ENCODE measurements around the gene ABCB10. TPM values are rescaled to one million over a fixed set of nuclear protein-coding genes. Genes with fewer than 3 reads are reported as not detected.

The ABCB10 gene
- total RNA-seq, 6 donors from 2014 or later, result 11.1 to 21.3 (median 17.7) TPM

DNA sequence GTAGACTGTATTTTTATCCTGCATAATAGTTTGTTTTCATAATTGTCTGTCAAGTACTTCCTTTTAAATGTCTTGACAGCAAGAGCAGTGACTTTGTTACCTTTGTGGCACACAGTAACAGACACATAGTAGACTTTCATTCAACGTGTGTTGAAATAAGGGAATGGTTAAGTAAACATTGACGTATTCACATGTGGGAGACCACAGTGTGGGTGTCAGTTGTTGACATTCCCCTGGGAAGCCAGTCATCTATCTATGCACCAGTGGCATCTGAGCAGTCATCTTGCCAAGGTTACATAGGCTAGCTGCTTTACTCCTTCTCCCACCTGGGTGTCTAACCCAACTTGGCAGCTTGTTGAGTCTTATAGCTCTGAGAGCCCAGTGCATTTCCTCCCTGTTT, 48.9 kb downstream of the ABCB10 start:
- no peak for TF ChIP-seq EP300 (IDR thresholded peaks at IDR 0.05)
- no peak for TF ChIP-seq POLR2AphosphoS5 (IDR thresholded peaks at IDR 0.05)
- TF ChIP-seq, protein P1, sequence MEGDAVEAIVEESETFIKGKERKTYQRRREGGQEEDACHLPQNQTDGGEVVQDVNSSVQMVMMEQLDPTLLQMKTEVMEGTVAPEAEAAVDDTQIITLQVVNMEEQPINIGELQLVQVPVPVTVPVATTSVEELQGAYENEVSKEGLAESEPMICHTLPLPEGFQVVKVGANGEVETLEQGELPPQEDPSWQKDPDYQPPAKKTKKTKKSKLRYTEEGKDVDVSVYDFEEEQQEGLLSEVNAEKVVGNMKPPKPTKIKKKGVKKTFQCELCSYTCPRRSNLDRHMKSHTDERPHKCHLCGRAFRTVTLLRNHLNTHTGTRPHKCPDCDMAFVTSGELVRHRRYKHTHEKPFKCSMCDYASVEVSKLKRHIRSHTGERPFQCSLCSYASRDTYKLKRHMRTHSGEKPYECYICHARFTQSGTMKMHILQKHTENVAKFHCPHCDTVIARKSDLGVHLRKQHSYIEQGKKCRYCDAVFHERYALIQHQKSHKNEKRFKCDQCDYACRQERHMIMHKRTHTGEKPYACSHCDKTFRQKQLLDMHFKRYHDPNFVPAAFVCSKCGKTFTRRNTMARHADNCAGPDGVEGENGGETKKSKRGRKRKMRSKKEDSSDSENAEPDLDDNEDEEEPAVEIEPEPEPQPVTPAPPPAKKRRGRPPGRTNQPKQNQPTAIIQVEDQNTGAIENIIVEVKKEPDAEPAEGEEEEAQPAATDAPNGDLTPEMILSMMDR (IDR thresholded peaks at IDR 0.05), result no peak
- no peak for TF ChIP-seq POLR2A (IDR thresholded peaks at IDR 0.05)
- H3K36me3 ChIP-seq, result no peaks in the 10 kb centered on the region
- no peaks in the 10 kb centered on the region for H3K27me3 ChIP-seq
- WGBS, 2 donors, result 46 to 56% methylated on average over 2 of the region's 2 CpGs
- no peak overlapping the region for H3K4me3 ChIP-seq
- H3K27ac ChIP-seq, result no peak overlapping the region
- no peaks in the 10 kb centered on the region for H3K9me3 ChIP-seq
- ATAC-seq (ENCODE audit: low FRiP score in 2 of 2) (no peak), DNase-seq (no peak)
- peaks cover 8 to 24% (median 16%) of the 10 kb centered on the region in 4 donors for H3K4me1 ChIP-seq

DNA sequence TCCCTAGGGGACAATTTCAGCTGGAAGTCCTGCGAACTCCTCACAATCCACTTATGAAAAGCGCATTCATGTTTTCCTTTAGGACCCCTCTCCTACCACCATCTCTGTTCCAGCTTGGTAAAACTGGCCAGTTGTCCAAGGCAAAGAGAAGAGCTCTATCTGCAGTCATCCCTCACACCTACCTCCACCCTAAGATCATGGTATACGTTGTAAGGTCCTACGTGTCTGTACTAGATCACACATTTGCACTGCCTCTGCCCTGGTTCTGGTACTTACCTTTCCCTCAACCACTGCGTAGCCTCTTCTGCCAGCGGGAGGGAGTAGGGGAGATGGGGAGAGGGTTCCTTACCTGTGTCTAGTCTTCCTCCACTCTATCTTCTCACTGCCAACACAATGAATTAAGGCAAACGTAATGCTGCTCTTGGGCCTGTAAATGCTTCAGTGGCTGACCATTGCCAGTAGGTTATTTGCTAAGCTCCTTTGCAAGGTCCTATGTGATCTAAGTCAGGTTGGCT, 49.6 kb downstream of the ABCB10 start:
- ATAC-seq (ENCODE audit: low FRiP score in 2 of 2), result peak in 1 of 2 donors; percentile 16
- H3K27ac ChIP-seq, result peak overlapping the region; percentile 92 to 94 (median 93)
- 74 to 91% methylated on average over 7 of the region's 7 CpGs for WGBS, 2 donors
- H3K9me3 ChIP-seq, result no peaks in the 10 kb centered on the region
- no peaks in the 10 kb centered on the region for H3K36me3 ChIP-seq
- no peak for DNase-seq
- peaks cover 8 to 24% (median 16%) of the 10 kb centered on the region in 4 donors for H3K4me1 ChIP-seq
- no peaks in the 10 kb centered on the region for H3K27me3 ChIP-seq
- H3K4me3 ChIP-seq, result peak overlapping the region in 3 of 4 donors; percentile 73 to 94 (median 74)
- no peak for TF ChIP-seq POLR2A (IDR thresholded peaks at IDR 0.05)
- TF ChIP-seq, protein P1 (IDR thresholded peaks at IDR 0.05), result no peak
- TF ChIP-seq POLR2AphosphoS5 (IDR thresholded peaks at IDR 0.05), result no peak
- TF ChIP-seq EP300 (IDR thresholded peaks at IDR 0.05), result no peak

DNA sequence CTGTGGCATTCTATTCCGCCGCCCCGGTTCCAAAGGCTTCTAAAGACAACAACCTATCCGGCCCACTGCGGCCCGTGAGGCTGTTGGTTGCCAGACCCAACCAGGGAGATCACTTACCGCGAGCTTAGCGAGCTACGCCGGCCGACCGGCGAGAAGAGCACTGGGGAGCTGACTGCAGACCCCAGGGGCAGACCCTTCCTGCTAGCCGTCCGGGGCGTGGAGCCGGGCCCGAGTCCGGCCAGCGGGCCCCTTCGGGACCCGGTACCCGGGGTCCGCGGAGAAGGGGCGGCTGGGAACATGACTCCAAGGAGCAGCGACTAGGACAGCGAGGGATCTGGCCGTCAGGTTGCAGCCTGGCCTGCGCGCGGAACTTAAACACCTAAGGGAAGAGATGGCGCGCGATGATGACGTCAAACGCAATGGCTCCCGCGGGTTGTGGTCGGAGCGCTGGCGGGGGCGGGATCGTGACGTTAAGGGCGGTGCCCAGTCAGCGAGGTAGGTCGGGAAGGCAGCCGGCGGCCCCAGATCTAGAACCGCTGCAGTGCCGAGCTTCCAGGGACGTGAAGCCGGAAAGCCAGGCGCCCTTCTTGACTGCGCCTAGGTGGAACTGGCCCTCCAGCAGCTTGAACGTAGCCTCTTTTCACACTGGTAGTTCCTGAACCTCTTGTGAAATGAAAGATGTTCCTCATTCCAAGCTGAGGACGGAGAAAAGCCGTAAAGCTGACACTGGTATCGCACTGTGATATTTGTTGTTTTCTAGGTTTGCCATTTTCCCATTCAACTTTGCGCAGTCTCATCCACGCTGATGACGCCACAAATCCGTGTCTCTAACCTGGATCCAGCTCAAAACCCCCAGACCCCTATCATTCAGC, 50.3 kb downstream of the ABCB10 start, which contains the start of gene NUP133:
Gene NUP133 (minus strand): TSS at position 391 of the 872 bp plus-strand sequence. CDS start 92 bp downstream, at position 299.
- Histone ChIP-seq H3K4me1 (peaks cover 8 to 24% (median 16%) of the 10 kb centered on the region in 4 donors), H3K9me3 (no peaks in the 10 kb centered on the region), H3K4me3 (peak within 1 kb of the TSS; percentile 73 to 94 (median 81)), H3K27me3 (no peaks in the 10 kb centered on the region), H3K36me3 (peaks cover 0 to under 1% (median 0%) of the 10 kb centered on the region in 4 donors), H3K27ac (peak within 1 kb of the TSS; percentile 92 to 94 (median 93))
- WGBS, 2 donors, result 0 to 2% methylated on average over 49 to 59 of the region's 65 CpGs
- TF ChIP-seq, protein P1 (IDR thresholded peaks at IDR 0.05), result peak in 1 of 6 experiments; percentile 8
- TF ChIP-seq POLR2A (IDR thresholded peaks at IDR 0.05) (peak in 3 of 4 donors; percentile 91 to 96 (median 93)), POLR2AphosphoS5 (IDR thresholded peaks at IDR 0.05) (peak; percentile 93 to 97), EP300 (IDR thresholded peaks at IDR 0.05) (peak in 1 of 4 donors; percentile 80)
- ATAC-seq (ENCODE audit: low FRiP score in 2 of 2) (peak; percentile 98 to 99), DNase-seq (peak; percentile 98 to 100)

DNA sequence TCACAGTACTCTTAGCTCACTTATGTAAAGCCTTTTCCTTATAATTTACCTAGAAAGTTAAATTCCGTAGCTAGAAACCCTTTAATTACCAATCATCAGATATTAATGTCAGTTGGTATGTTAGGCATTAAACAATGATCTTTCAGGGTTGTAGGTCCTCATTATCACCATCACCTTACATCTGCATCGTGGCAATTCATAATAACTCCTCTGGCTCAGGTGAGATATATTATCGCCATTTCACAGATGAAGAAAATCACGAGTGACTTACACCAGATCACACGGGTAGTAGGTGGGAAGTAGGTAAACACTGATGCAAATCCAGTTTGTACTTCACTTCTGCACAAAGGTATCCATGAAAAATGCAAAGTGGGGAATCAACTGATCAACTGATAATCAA, 51.0 kb downstream of the ABCB10 start:
- ATAC-seq (ENCODE audit: low FRiP score in 2 of 2) (no peak), DNase-seq (no peak)
- TF ChIP-seq POLR2AphosphoS5 (IDR thresholded peaks at IDR 0.05), result no peak
- no peaks in the 10 kb centered on the region for H3K9me3 ChIP-seq
- WGBS, 2 donors, result 4 to 7% methylated on average over 5 of the region's 5 CpGs
- no peaks in the 10 kb centered on the region for H3K27me3 ChIP-seq
- peak overlapping the region; percentile 92 to 94 (median 93) for H3K27ac ChIP-seq
- H3K4me3 ChIP-seq, result peak overlapping the region; percentile 73 to 94 (median 81)
- peaks cover 8 to 24% (median 16%) of the 10 kb centered on the region in 4 donors for H3K4me1 ChIP-seq
- H3K36me3 ChIP-seq, result peaks cover 0 to 7% (median 2%) of the 10 kb centered on the region in 4 donors

DNA sequence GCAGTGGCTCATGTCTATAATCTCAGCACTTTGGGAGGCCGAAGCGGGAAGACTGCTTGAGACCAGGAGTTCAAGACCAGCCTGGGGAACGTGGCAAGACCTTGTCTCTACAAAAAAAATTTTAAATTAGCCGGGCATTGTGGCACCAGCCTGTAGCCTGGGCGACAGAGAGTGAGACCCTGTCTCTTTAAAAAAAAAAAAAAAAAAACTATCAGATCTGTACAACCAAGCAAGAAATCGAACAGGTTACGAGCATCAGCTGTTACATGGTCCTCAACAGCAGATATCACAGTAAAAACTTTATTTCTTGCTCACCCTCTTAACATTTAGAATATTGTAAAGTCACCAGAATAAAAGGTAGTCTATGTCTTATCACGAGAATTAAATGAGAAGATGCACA, 51.9 kb downstream of the ABCB10 start:
- WGBS, 2 donors, result 88 to 90% methylated on average over 8 of the region's 8 CpGs
- ATAC-seq (ENCODE audit: low FRiP score in 2 of 2), result no peak

More for the DNA sequence above, 51.9 kb downstream of the ABCB10 start:
- no peak overlapping the region for H3K27ac ChIP-seq
- no peak for DNase-seq
- peaks cover 8 to 24% (median 16%) of the 10 kb centered on the region in 4 donors for H3K4me1 ChIP-seq
- no peak overlapping the region for H3K4me3 ChIP-seq
- TF ChIP-seq POLR2A (IDR thresholded peaks at IDR 0.05), result no peak
- TF ChIP-seq, protein P1 (IDR thresholded peaks at IDR 0.05), result no peak
- no peak for TF ChIP-seq EP300 (IDR thresholded peaks at IDR 0.05)
- no peak for TF ChIP-seq POLR2AphosphoS5 (IDR thresholded peaks at IDR 0.05)
- H3K27me3 ChIP-seq, result no peaks in the 10 kb centered on the region
- H3K9me3 ChIP-seq, result no peaks in the 10 kb centered on the region
- H3K36me3 ChIP-seq, result peaks cover 0 to 9% (median 4%) of the 10 kb centered on the region in 4 donors
